Small intestine (tissue), 7 donors: ENCODE measurements around the gene STYXL1. TPM values are rescaled to one million over a fixed set of nuclear protein-coding genes. Genes with fewer than 3 reads are reported as not detected.

Experiments
- DNase-seq, 2 donors: peaks; one replicate each; pipeline versions ENCODE4 v3.0.0 to v3.0.0-alpha.2; 2013
- FAIRE-seq: peaks from 2 replicates; lab custom pipeline; 2012; peaks lifted over from hg19 to GRCh38; lab: Jason Lieb, UNC
- H3K27ac ChIP-seq, 3 donors: one replicate each; pipeline ENCODE4 v1.5.1; 2013; ENCODE audit warnings: low read length in 2 of 3, mild to moderate bottlenecking in 2 of 3, control low read depth in 1 of 3, inconsistent platforms in 1 of 3, low read depth in 1 of 3, moderate library complexity in 1 of 3
- H3K27me3 ChIP-seq, 3 donors: one replicate each; pipeline ENCODE4 v1.6.1; 2013; ENCODE audit warnings: low read length in 3 of 3, inconsistent platforms in 1 of 3; ENCODE audit not compliant: control insufficient read depth in 3 of 3, insufficient read depth in 3 of 3
- H3K36me3 ChIP-seq, 3 donors: one replicate each; pipeline ENCODE4 v1.6.1; 2013; ENCODE audit warnings: low read length in 3 of 3, inconsistent platforms in 1 of 3, low read depth in 1 of 3, mild to moderate bottlenecking in 1 of 3, moderate library complexity in 1 of 3; ENCODE audit not compliant: control insufficient read depth in 3 of 3, insufficient read depth in 2 of 3
- H3K4me1 ChIP-seq, 3 donors: one replicate each; pipeline ENCODE4 v1.6.1; 2013; ENCODE audit warnings: low read length in 2 of 3, inconsistent platforms in 1 of 3, low read depth in 1 of 3, mild to moderate bottlenecking in 1 of 3, moderate library complexity in 1 of 3; ENCODE audit not compliant: control insufficient read depth in 3 of 3, insufficient read depth in 2 of 3
- H3K4me3 ChIP-seq, 3 donors: one replicate each; pipeline ENCODE4 v1.5.1; 2013; ENCODE audit warnings: low read length in 3 of 3, control low read depth in 1 of 3, inconsistent platforms in 1 of 3, low read depth in 1 of 3, mild to moderate bottlenecking in 1 of 3, moderate library complexity in 1 of 3
- H3K9me3 ChIP-seq, 2 donors: one replicate each; pipeline ENCODE4 v1.6.1; 2013; ENCODE audit warnings: low read depth in 1 of 2, low read length in 1 of 2; ENCODE audit not compliant: control insufficient read depth in 2 of 2, insufficient read depth in 1 of 2
- WGBS, 3 donors: extraction: QIAGEN DNeasy Blood & Tissue Kit; methylation state at CpG; one replicate each; pipeline ENCODE4 v1.1.7; 2013; 5-methylcytosine and 5-hydroxymethylcytosine counted together
- polyA plus RNA-seq, 4 donors: library from polyadenylated mRNA; stranded (reverse) in 3 of 4; unstranded in 1 of 4; fragments of 200-250 nt in 3 of 4; fragments of 120-200 nt in 1 of 4; gene quantifications; one replicate each; pipeline versions ENCODE4 v1.2.1 to v1.2.3, GENCODE V29; 2013
- donor health status: healthy with polysubstance abuse.
- donor health status: control.
- donor health status: control.
- donor health status: Bipolar disorder and iron deficiency.
- donor health status: healthy.

Gene STYXL1
- polyA plus RNA-seq, 4 donors: 25.9 to 62.3 (median 39.9) TPM

DNA sequence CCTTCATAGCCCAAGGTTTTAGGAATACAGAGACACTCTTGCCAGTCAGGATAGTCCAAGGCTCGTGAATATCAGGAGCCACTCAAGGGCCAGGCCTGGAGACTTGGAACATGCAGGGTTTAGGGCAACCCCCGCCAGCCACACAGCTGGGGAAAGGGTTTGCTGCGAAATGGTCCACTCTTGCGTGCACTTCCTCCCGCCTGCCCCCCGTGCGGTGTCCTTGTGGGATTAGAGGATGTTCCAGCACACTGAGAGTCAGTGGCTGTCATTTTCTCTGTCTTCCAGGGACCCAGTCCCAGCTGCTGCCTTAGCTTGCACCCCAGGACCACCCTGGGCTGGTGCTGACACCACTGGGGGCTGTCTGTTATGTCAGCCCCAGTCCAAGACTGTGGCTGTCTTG is 94.4 kb downstream of the STYXL1 start:
- H3K27me3 ChIP-seq: no peaks in the 10 kb centered on the region
- H3K27ac ChIP-seq: peak overlapping the region in 1 of 3 donors; percentile 45
- no peak overlapping the region for H3K4me3 ChIP-seq
- peaks cover 0 to 5% of the 10 kb centered on the region in 2 donors for H3K9me3 ChIP-seq
- H3K4me1 ChIP-seq: peaks cover 0 to 20% (median 4%) of the 10 kb centered on the region in 3 donors
- WGBS, 3 donors: 92 to 97% (median 93%) methylated on average over 7 of the region's 7 CpGs
- peaks cover 5 to 38% (median 6%) of the 10 kb centered on the region in 3 donors for H3K36me3 ChIP-seq
- DNase-seq (no peak), FAIRE-seq (no peak)

DNA sequence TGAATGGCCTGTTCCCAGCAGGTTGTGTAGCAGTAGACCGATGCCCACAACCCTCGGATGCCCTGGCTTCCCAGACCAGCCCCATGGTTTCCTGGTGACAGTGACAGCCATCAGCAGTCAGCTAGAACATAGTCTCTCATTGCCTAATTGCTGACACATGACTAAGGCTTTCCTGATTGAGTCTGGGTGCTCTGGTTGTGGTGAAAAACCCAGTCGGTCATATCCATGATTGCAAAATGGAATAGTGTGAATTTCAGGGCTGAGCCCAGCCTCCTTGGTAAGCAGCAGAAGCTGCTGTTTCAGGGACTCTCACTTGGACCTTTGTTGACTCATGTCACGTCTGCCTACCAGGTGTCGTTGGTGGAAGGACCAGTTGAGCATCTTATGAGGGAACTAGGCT is 96.3 kb downstream of the STYXL1 start:
- Histone ChIP-seq H3K36me3 (peaks cover 0 to 42% (median 4%) of the 10 kb centered on the region in 3 donors), H3K4me1 (peaks cover 0 to 4% (median 2%) of the 10 kb centered on the region in 3 donors), H3K27me3 (no peaks in the 10 kb centered on the region), H3K9me3 (peaks cover 0 to 5% of the 10 kb centered on the region in 2 donors), H3K4me3 (no peak overlapping the region), H3K27ac (peak overlapping the region in 1 of 3 donors; percentile 37)
- 62 to 79% (median 74%) methylated on average over 5 of the region's 5 CpGs for WGBS, 3 donors
- FAIRE-seq (no peak), DNase-seq (peak; percentile 31 to 49)

DNA sequence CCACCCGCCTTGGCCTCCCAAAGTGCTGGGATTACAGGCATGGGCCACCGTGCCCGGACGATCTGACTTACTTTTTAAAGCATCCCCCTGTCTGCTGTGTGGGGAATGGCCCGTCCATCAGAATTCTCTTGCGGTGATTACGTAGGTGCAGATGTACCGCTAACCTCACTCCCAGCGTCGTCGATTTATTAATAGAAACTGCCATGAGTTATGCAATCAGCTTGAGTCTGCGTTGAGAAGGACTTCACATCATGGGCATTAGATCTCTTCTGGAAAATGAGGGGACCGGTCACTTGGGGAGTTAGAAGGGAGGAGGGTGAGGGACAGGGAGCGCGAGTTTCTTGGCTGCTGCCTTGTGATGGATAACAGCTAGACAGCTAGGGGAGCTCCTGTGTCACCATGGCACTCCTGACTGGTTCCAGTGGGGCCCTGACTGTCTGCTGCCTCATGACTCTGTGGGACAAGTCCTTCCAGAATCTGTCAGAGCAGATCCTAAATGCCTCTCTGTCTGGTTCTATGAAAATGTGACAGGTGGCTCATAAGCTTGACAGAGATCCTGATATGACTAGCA is 97.6 kb downstream of the STYXL1 start:
- Histone ChIP-seq H3K9me3 (no peaks in the 10 kb centered on the region), H3K36me3 (peaks cover 0 to 34% (median 4%) of the 10 kb centered on the region in 3 donors), H3K27me3 (no peaks in the 10 kb centered on the region), H3K4me1 (peaks cover 8 to 11% (median 10%) of the 10 kb centered on the region in 3 donors), H3K4me3 (no peak overlapping the region), H3K27ac (peak overlapping the region in 1 of 3 donors; percentile 12)
- FAIRE-seq (no peak), DNase-seq (no peak)
- 83 to 92% (median 87%) methylated on average over 15 of the region's 15 CpGs for WGBS, 3 donors

DNA sequence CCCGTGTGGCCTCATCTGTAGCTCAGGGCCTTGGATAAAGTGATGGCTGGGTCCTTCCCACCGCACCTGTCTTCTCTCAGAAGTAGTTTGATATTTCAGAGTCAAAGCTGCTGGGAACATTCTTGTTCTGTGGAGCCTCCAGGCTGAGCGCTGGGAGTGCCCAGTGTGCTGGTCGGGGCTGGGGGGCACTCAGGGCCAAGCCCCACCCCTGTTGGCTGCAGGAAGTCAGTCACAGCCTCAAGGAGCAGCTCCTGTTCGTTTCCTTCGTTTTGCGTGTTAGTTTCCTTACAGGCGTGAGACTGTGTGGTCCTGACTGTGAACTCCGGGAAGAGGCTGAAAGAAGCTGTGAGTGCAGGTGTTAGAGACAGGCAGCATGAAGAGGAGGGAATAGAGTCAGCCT is 99.6 kb downstream of the STYXL1 start:
- WGBS, 3 donors: 77 to 84% (median 82%) methylated on average over 9 of the region's 9 CpGs
- H3K4me3 ChIP-seq: no peak overlapping the region
- H3K27me3 ChIP-seq: no peaks in the 10 kb centered on the region
- DNase-seq: no peak
- FAIRE-seq: no peak
- peaks cover 0 to 20% (median 0%) of the 10 kb centered on the region in 3 donors for H3K36me3 ChIP-seq
- no peak overlapping the region for H3K27ac ChIP-seq
- peaks cover 12 to 22% (median 14%) of the 10 kb centered on the region in 3 donors for H3K4me1 ChIP-seq
- H3K9me3 ChIP-seq: peaks cover 0 to 5% of the 10 kb centered on the region in 2 donors

Other genes starting within 250 kb of the STYXL1 start
- 10 to 100 TPM in 3 of 4 donors, 1 to 10 TPM in 1; 2.9 to 76.7 (median 31.6) TPM for gene CCL24, start 234.2 kb downstream of the STYXL1 start, polyA plus RNA-seq
- gene RHBDD2, start 169.0 kb downstream of the STYXL1 start, polyA plus RNA-seq: 10 to 100 TPM; 55.4 to 67.0 (median 58.0) TPM
- gene POR, start 132.8 kb downstream of the STYXL1 start, polyA plus RNA-seq: 100 to 1,000 TPM in 3 of 4 donors, 10 to 100 TPM in 1; 80.5 to 461 (median 262) TPM
- gene TMEM120A, start 53.4 kb downstream of the STYXL1 start, polyA plus RNA-seq: 100 to 1,000 TPM in 2 of 4 donors, 10 to 100 TPM in 2; 64.7 to 207 (median 151) TPM
- 100 to 1,000 TPM; 143 to 172 (median 163) TPM for gene MDH2, start 106 bp upstream of the STYXL1 start, polyA plus RNA-seq
- gene SRRM3, start 153.9 kb upstream of the STYXL1 start, polyA plus RNA-seq: 1 to 10 TPM in 2 of 4 donors, under 1 TPM in 1, not detected in 1; 0.93 to 2.8 (median 1.6) TPM